Measurements from ENCODE around the gene PPARD. TPM values are rescaled to one million over a fixed set of nuclear protein-coding genes. Genes with fewer than 3 reads are reported as not detected.

The PPARD gene
- polyA plus RNA-seq, 1 experiment = 40.9 TPM

GRCh38 chr6:35295521-35296315 is 46.6 kb upstream of the PPARD start:
- no peak for DNase-seq (ENCODE audit: low read depth)
- no peak overlapping the region for H3K4me3 ChIP-seq (ENCODE audit: low read depth, low read length)
- ChIA-PET CTCF (interaction anchor here (1.1 to 6.2 kb wide), 11 partner anchors 9 to 173 kb away, joined by 3 to 57 read pairs (median 8); partner anchors contain the start of genes FANCE, PPARD and RPL10A), POLR2A (no interaction called here)
- H3K36me3 ChIP-seq (ENCODE audit: control insufficient read depth, insufficient read depth, low read length) = peaks cover 26% of the 10 kb centered on the region
- TF ChIP-seq CTCF (IDR thresholded peaks at IDR 0.05; ENCODE audit: insufficient read depth, low read depth, low read length) = no peak
- no peaks in the 10 kb centered on the region for H3K27me3 ChIP-seq (ENCODE audit: control insufficient read depth, insufficient read depth, low read length)

- TF ChIP-seq CTCF (IDR thresholded peaks at IDR 0.05; ENCODE audit: insufficient read depth, low read depth, low read length) = no peak
- CTCF ChIA-PET = interaction anchor here (0.6 to 6.2 kb wide), 17 partner anchors 11 to 244 kb away, joined by 3 to 57 read pairs (median 4); partner anchors contain the start of genes FANCE, PPARD and RPL10A
- POLR2A ChIA-PET = no interaction called here
- H3K36me3 ChIP-seq (ENCODE audit: control insufficient read depth, insufficient read depth, low read length) = peaks cover 18% of the 10 kb centered on the region
- DNase-seq (ENCODE audit: low read depth) = no peak
- H3K27me3 ChIP-seq (ENCODE audit: control insufficient read depth, insufficient read depth, low read length) = no peaks in the 10 kb centered on the region
- no peak overlapping the region for H3K4me3 ChIP-seq (ENCODE audit: low read depth, low read length)
These were observed 45.3 kb upstream of the PPARD start for GRCh38 chr6:35296931-35297600.

GRCh38 chr6:35297601-35298481 is 44.5 kb upstream of the PPARD start, which contains the start of gene DEF6:
Gene DEF6 (plus strand): TSS chr6:35297818. CDS start chr6:35297857, 39 bp downstream.
- peak; percentile 73 for TF ChIP-seq CTCF (IDR thresholded peaks at IDR 0.05; ENCODE audit: insufficient read depth, low read depth, low read length)
- CTCF ChIA-PET = interaction anchor here (0.6 to 6.2 kb wide), 16 partner anchors 11 to 244 kb away, joined by 3 to 57 read pairs (median 4); partner anchors contain the start of genes FANCE and RPL10A
- no peaks in the 10 kb centered on the region for H3K27me3 ChIP-seq (ENCODE audit: control insufficient read depth, insufficient read depth, low read length)
- peak within 1 kb of the TSS; percentile 47 for H3K4me3 ChIP-seq (ENCODE audit: low read depth, low read length)
- H3K36me3 ChIP-seq (ENCODE audit: control insufficient read depth, insufficient read depth, low read length) = peaks cover 13% of the 10 kb centered on the region
- no peak for DNase-seq (ENCODE audit: low read depth)
- POLR2A ChIA-PET = no interaction called here

GRCh38 chr6:35298625-35299140 is 43.7 kb upstream of the PPARD start:
- Histone ChIP-seq H3K27me3 (ENCODE audit: control insufficient read depth, insufficient read depth, low read length) (no peaks in the 10 kb centered on the region), H3K4me3 (ENCODE audit: low read depth, low read length) (no peak overlapping the region), H3K36me3 (ENCODE audit: control insufficient read depth, insufficient read depth, low read length) (peaks cover 10% of the 10 kb centered on the region)
- TF ChIP-seq CTCF (IDR thresholded peaks at IDR 0.05; ENCODE audit: insufficient read depth, low read depth, low read length) = no peak
- DNase-seq (ENCODE audit: low read depth) = no peak
- POLR2A ChIA-PET = no interaction called here
- CTCF ChIA-PET = interaction anchor here (1.0 to 6.2 kb wide), 8 partner anchors 11 to 151 kb away, joined by 3 to 57 read pairs (median 6); partner anchors contain the start of gene FANCE

All from BJ (cell line).